IPS DF 19.7 (cell line): ENCODE measurements around the gene BNIP5.

Experiments
- DNase-seq: peaks from one replicate; pipeline ENCODE4 v3.0.0-alpha.2; 2013; ENCODE audit warnings: low read depth, low spot score

The BNIP5 gene

DNA sequence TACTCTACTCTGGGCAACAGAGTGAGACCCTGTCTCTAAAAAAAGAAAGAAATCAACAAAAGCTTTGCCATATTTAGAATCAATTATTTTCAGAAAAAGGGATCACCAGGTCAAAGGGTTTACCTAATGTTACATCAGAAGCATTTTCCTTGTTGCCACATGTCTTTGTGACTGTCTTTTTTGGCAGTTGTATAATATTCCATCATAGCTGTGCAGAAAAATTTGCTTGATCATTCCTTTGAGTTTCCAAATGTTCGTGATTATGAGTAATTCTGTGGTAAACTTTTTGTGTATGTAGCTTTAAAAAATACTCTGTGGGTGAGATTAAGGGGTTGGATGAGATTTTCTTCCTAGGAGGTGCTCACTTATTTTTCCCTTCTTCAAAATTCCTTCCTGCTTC, 40.4 kb downstream of the BNIP5 start:
- DNase-seq: no peak

- no peak for DNase-seq
Observed at GRCh38 chr6:36292170-36292569, 44.5 kb downstream of the BNIP5 start.

DNA sequence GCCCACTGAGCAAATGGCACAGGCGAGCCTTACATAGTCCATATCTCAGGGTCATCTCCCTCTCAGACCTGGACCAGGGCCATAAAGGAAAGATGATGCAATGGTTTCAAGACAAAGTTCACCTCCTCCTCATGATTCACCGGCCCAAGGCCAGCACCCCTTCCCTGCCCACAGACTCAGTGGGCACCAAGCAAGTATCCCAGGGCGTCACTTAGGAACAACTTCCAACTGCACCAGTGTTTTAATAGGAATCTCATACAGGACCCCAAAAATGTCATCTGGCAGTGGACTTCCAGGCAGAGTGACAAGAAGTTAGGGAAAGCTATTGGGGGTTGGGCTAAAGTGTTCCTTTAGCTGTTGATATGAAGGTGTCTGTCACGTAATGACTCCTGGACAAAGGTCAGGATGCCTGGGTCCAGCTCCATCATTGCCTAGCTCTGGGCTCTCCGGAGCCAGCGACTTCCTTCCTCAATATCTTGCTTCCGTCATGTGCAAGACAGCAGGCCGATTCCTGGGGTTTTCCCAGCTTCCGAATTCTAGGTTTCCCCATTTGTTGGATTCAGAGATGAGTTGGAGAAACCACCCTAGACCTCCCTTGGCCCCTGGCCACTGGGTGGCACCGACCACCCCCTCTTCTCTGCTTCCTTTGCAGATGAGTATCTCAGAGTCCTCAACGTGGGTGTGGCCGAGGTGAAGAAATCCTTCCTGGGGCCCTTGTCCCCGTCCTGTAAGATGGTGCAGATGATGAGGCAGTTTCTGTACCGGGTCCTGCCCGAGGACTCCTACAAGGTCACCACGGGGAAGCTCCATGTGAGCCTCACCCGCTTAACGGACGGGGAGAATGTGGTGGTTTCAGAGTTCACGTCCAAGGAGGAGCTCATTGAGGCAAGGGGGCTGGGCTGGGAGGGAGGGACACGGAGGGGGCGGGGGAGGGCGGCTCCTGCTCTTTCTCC, 45.7 kb downstream of the BNIP5 start:
- no peak for DNase-seq

- DNase-seq: no peak
Observed at GRCh38 chr6:36289281-36289878, 47.3 kb downstream of the BNIP5 start.

DNA sequence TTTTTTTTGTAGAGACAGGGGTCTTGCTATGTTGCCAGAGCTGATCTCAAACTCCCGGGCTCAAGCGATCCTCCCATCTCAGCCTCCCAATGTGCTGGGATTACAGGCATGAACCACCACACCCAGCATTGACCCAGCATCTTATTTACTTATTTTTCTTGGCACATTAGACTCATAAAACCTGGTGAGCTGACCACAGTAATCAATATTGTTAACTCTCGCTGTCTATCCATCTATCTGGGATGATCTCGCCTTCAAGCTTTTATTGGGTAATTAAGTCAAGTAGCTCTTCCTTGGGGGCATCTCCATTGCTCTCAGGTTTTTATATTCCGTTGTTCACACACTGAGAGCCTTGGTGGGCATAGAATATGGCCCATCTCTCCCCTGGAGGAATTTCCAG, 49.8 kb downstream of the BNIP5 start:
- no peak for DNase-seq

DNA sequence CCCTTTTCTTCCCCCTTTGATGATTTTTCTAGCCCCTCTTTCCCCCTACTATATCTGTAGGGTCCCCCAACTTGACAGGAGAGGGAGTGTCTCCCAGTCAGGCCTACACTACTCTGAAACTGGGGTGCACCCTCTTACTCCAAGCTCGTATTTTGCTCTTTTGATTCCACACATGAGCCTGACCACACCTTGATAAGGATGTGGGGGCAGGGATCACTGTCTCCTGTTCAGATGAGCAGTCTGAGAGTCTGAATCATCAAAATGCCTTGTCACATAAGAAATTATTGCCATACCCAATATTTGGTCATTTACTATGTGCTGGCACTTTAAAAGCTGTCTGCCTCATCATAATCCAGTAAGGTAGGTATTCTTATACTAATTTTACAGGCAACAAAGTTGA, 50.9 kb downstream of the BNIP5 start:
- DNase-seq: no peak

- DNase-seq: no peak
Observed at GRCh38 chr6:36285187-36285671, 51.5 kb downstream of the BNIP5 start.

DNA sequence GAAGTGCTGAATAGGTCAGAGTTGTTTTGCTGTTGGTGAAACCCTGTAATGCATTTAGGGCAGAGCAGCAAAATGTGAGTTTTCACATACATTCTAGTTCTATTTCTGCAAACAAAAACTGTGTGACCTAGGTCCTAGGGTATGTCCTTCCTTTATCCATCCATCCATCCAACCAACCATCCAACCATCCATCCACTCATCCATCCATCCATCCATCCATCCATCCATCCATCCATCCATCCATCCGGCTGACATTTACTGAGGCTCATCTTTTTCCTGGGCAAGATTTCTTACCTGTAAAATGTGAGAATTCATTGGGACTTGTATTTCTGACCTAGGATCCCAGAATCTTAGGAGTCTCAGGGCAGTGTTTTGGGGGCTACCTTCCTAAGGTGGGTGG, 52.3 kb downstream of the BNIP5 start:
- no peak for DNase-seq

DNA sequence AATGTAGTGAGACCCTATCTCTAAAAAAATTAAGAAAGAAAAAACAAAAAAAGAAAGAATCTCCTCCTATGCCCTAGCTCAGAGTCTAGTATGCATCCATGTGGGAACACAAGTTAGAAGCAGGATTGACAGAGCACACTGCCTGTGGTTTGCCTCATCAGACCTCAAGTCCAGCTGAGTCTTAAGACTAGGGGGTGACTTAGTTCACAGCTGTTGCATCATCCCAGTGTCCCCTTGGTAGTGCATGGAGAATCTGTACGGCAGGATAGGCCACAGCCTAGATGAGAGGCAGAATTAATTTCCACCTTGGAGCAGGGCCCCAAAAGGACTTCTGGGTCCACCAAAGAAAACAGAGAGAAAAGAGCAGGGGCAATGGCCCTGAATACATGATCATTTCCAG, 53.1 kb downstream of the BNIP5 start:
- DNase-seq: no peak

DNA sequence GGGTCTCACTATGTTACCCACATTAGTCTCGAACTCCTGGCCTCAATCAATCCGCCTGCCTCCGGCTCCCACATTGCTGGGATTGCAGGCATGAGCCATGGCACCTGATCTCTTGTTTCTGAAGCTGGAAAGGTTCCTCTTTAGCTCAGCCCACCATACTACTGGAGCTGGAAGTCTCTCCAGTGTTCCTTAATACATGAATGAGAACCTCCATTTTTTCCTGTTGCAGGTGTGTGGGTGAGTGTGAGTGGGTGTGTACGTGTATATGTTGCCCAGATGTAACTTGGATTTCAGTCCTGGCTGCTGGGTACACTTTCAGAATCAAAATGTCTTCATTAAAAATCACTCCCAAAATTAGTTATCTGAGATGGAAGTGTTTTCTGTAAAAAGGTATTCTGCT, 55.7 kb downstream of the BNIP5 start:
- no peak for DNase-seq

- DNase-seq: no peak
Observed at GRCh38 chr6:36280467-36280866, 56.2 kb downstream of the BNIP5 start.

DNA sequence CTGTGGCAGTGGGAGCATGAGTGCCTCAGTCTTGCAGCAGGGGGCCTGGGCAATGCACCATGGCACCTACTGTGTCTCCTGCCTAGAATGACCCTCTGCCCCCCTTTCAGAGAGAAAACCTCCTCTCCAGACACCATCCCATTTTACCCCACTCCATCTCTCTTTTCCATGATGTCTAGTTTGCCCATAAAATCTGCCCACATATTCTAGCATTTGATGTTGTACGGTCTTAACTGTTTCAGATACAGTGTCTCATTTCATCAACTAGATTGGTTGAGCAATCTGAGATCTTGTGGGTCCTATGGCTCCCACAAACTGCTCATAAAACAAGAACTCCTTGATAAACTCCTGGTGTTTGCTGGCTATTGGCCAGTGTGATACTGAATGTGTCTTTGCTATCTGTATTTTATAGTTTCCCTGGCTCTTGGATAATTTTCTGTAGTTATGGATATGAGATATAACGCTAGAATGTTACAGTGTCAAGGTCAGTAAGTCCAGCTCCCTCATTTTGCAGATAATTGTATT, 58.7 kb downstream of the BNIP5 start:
- DNase-seq: no peak

GRCh38 chr6:36276581-36277536, 59.8 kb downstream of the BNIP5 start:
- no peak for DNase-seq

DNA sequence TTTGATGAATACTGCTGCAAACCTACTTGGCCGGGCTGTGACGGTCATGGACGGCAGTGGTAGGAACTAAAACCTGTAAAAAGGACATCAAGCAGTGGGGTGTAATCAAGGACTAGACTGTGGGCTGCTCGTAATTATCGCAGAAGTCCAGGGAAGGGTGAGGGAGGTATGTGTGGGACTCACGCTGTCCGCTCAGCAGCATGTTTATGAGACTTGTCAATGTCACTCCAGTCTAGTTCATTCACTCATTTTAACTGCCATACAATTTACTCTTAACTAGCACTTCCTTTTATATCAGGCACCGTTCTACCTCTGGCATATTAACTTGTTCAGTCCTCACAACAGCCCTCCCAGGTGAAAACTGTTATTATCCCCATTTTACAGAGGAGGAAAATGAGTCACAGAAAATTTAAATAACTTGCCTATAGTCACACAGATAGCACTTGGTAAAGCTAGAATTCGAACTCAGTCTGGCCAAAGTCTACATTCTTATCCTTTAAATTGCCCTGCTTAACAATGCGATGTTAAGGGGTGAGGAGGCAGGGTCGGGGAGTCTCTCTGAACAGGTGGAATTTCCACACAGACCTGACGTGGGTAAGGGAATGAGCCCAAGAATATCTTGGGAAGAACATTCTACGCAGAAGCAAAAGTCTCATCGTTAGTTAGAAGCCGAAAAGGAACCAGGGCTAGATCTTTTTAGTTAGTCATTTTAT, 62.7 kb downstream of the BNIP5 start:
- no peak for DNase-seq

GRCh38 chr6:36273067-36273466, 63.6 kb downstream of the BNIP5 start:
- DNase-seq: no peak

DNA sequence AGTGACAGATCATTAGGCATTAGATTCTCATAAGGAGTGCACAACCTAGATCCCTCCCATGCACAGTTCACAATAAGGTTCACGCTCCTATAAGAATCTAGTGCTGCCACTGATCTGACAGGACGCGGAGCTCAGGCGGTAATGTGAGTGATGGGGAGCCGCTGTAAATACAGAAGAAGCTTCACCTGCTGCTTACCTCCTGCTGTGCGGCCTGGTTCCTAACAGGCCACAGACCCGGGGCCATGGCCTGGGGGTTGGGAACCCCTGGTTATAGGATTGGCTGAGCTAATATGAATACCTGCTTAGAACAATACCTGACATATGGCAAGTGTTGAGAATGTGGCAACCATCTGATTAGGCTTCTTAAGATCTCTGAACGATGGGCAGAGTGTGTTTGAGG, 64.5 kb downstream of the BNIP5 start:
- no peak for DNase-seq

- no peak for DNase-seq
Observed at GRCh38 chr6:36269834-36270705, 66.6 kb downstream of the BNIP5 start, which contains the start of gene PNPLA1. TSS of gene PNPLA1 (plus strand) at chr6:36270060. CDS start at chr6:36270460, 400 bp downstream.

DNA sequence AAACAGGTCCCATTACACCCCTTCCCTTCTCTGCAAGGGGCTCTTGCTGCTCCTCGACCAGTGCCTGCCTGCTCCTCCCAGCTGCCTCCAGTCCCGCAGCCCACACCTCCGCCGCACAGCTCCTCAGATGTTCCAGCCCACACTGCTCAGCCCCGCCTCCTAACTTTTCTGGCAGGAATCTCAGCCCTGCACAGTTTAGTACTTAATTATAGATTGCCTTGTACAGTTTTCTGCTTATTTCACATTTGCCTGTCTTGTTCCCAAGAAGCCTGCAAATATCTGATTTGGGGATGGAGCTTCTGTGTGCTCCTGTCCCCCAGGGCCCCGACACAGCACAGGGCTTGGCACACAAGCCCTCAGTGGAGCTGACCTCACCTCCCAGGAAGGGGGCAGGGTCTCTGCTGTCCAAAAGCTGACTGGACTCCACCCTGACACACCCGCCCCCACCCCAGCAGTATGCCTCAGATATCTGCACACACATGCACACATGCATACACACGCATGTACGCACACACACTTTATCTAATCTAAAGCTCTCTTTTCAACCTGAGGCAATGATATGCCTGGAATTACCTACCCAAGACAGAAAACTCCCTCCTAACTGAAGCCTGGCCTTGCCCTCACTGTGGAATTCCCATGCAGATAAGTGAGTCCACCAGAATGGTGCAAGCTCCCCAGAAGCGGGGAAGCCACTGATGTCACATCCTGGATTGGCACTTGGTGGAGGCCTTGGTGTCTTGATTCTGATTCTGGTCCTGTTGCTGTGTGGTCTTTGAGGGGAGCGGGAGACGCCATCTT, 68.0 kb downstream of the BNIP5 start:
- no peak for DNase-seq
